ENCODE data around the gene FUOM. TPM values are rescaled to one million over a fixed set of nuclear protein-coding genes. Genes with fewer than 3 reads are reported as not detected.
A peak's percentile ranks its signal among the peaks of the same experiment; 100 is the strongest.
"Not testable (repeated sequence)": the region's sequence is repeated elsewhere in the genome, so short reads cannot be mapped to it uniquely, and the experiment has no call there.

Gene FUOM
- total RNA-seq, 4 donors from 2014 or later: 6.7 to 17.7 (median 12.5) TPM

- DNase-seq: no peak
- Histone ChIP-seq H3K4me1 (peaks cover 18 to 42% (median 19%) of the 10 kb centered on the region in 3 donors), H3K4me3 (peak overlapping the region in 3 of 4 donors; percentile 41 to 63 (median 48)), H3K9me3 (no peaks in the 10 kb centered on the region), H3K27me3 (peaks cover 15 to 71% (median 33%) of the 10 kb centered on the region in 4 donors), H3K27ac (no peak overlapping the region), H3K36me3 (no peaks in the 10 kb centered on the region)
- WGBS, 2 donors: 33 to 43% methylated on average over 8 to 9 of the region's 9 CpGs
- TF ChIP-seq POLR2A (IDR thresholded peaks at IDR 0.05) (no peak), CTCF (IDR thresholded peaks at IDR 0.05) (no peak)
- intact Hi-C loops (cut with DNase I): no loop called here
These were observed 31.6 kb downstream of the FUOM start for GRCh38 chr10:133326223-133326551.

GRCh38 chr10:133325440-133326222 lies 32.2 kb downstream of the FUOM start:
- H3K4me1 ChIP-seq: peaks cover 18 to 42% (median 19%) of the 10 kb centered on the region in 3 donors
- no peak for DNase-seq

GRCh38 chr10:133324857-133325260 lies 33.0 kb downstream of the FUOM start:
- H3K36me3 ChIP-seq: no peaks in the 10 kb centered on the region
- no peak for DNase-seq
- peak overlapping the region in 3 of 4 donors; percentile 41 to 63 (median 48) for H3K4me3 ChIP-seq
- no CpG with 5 or more reads among the region's 20 CpGs for WGBS, 2 donors
- H3K27me3 ChIP-seq: peaks cover 15 to 76% (median 33%) of the 10 kb centered on the region in 4 donors
- intact Hi-C loops (cut with DNase I): no loop called here
- peaks cover 18 to 39% (median 18%) of the 10 kb centered on the region in 3 donors for H3K4me1 ChIP-seq
- H3K9me3 ChIP-seq: no peaks in the 10 kb centered on the region
- TF ChIP-seq POLR2A (IDR thresholded peaks at IDR 0.05) (no peak), CTCF (IDR thresholded peaks at IDR 0.05) (no peak)
- no peak overlapping the region for H3K27ac ChIP-seq

More at GRCh38 chr10:133325440-133326222, 32.2 kb downstream of the FUOM start:
- Histone ChIP-seq H3K27ac (no peak overlapping the region), H3K4me3 (peak overlapping the region; percentile 16 to 63 (median 44)), H3K36me3 (no peaks in the 10 kb centered on the region), H3K9me3 (no peaks in the 10 kb centered on the region), H3K27me3 (peaks cover 15 to 71% (median 33%) of the 10 kb centered on the region in 4 donors)
- WGBS, 2 donors: 0 to 4% methylated on average over 2 to 5 of the region's 91 CpGs
- intact Hi-C loops (cut with DNase I): no loop called here
- no peak for TF ChIP-seq CTCF (IDR thresholded peaks at IDR 0.05)
- no peak for TF ChIP-seq POLR2A (IDR thresholded peaks at IDR 0.05)

DNA sequence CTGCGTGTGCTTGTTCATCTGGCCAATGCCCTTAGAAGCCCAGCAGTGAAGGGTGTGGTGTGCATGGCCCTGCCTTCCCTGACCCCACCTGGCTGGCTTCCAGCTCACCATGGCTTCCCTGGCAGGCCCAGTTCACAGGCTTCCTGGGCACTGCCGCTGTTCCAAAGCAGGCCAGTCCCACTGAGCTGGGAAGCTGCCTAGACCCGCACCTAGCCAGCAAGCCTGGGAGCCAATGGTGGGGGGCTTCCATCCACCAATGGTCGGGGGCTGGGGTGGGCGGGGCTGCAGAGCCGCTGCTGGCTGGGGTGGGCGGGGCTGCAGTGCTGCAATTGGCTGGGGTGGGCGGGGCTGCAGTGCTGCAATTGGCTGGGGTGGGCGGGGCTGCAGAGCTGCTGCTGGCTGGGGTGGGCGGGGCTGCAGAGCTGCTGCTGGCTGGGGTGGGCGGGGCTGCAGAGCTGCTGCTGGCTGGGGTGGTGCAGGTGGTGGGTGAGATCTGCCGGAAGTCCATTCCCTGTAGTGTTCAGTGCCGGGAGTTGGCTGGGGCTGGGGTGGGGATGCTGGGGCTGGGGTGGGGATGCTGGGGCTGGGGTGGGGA lies 33.5 kb downstream of the FUOM start:
- no peak overlapping the region for H3K27ac ChIP-seq
- H3K4me3 ChIP-seq: peak overlapping the region in 1 of 4 donors; percentile 32
- H3K4me1 ChIP-seq: peaks cover 13 to 34% (median 18%) of the 10 kb centered on the region in 3 donors
- no peaks in the 10 kb centered on the region for H3K9me3 ChIP-seq
- H3K36me3 ChIP-seq: no peaks in the 10 kb centered on the region
- no peak for DNase-seq
- WGBS, 2 donors: 17 to 20% methylated on average over 1 of the region's 13 CpGs
- H3K27me3 ChIP-seq: peaks cover 15 to 77% (median 33%) of the 10 kb centered on the region in 4 donors
- no peak for TF ChIP-seq POLR2A (IDR thresholded peaks at IDR 0.05)
- TF ChIP-seq CTCF (IDR thresholded peaks at IDR 0.05): no peak
- intact Hi-C loops (cut with DNase I): no loop called here

GRCh38 chr10:133322064-133322709 lies 35.6 kb downstream of the FUOM start:
- H3K27me3 ChIP-seq: peaks cover 15 to 65% (median 21%) of the 10 kb centered on the region in 4 donors
- H3K4me3 ChIP-seq; intact Hi-C loops (cut with DNase I); H3K27ac ChIP-seq; H3K9me3 ChIP-seq; DNase-seq; H3K36me3 ChIP-seq: not testable (repeated sequence)
- peaks cover 18 to 37% (median 23%) of the 10 kb centered on the region in 3 donors for H3K4me1 ChIP-seq
- 74 to 77% methylated on average over 11 to 12 of the region's 14 CpGs for WGBS, 2 donors

DNA sequence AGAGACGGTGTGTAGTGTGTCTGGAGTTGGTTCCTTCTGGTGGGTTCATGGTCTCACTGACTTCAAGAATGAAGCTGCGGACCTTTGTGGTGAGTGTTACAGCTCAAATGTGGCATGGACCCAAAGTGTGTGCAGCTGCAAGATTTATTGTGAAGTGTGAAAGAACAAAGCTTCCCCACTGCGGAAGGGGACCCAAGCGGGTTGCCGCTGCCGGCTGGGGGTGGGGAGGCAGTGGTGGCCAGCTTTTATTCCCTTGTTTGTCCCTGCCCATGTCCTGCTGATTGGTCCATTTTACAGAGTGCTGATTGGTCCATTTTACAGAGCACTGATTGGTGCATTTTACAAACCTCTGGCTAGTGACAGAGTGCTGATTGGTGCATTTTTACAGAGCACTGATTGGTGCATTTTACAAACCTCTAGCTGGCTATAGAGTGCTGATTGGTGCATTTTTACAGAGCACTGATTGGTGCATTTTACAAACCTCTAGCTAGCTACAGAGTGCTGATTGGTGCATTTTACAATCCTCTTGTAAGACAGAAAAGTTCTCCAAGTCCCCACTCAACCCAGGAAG lies 36.9 kb downstream of the FUOM start:
- H3K36me3 ChIP-seq; intact Hi-C loops (cut with DNase I); H3K27ac ChIP-seq; H3K4me3 ChIP-seq; DNase-seq; H3K9me3 ChIP-seq: not testable (repeated sequence)
- WGBS, 2 donors: 96% methylated on average over 4 to 6 of the region's 6 CpGs
- peaks cover 7 to 53% (median 11%) of the 10 kb centered on the region in 4 donors for H3K27me3 ChIP-seq
- H3K4me1 ChIP-seq: peaks cover 15 to 28% (median 21%) of the 10 kb centered on the region in 3 donors
